ENCODE results near the gene CDH15.

Gene CDH15

GRCh38 chr16:89166696-89167424 lies 4.7 kb upstream of the CDH15 start:
- Histone ChIP-seq H3K4me2 (ENCODE audit: low read length) (no peak overlapping the region), H3K36me3 (ENCODE audit: insufficient read depth, low read length) (no peaks in the 10 kb centered on the region), H3K27me3 (ENCODE audit: insufficient read depth, low read length) (peaks cover 13% of the 10 kb centered on the region), H4K20me1 (ENCODE audit: insufficient read depth, low read length) (no peaks in the 10 kb centered on the region), H2AFZ (ENCODE audit: low read length) (no peak overlapping the region), H3K79me2 (ENCODE audit: insufficient read depth, low read length) (no peaks in the 10 kb centered on the region), H3K9me3 (ENCODE audit: low read length) (no peaks in the 10 kb centered on the region), H3K9me2 (ENCODE audit: low read depth, low read length) (no peaks in the 10 kb centered on the region), H3K4me3 (ENCODE audit: low read depth, low read length, poor library complexity, severe bottlenecking) (no peak overlapping the region), H3F3A (ENCODE audit: insufficient read depth, low read length) (no peaks in the 10 kb centered on the region; the same call in 1 of the 2 replicates), H3K9ac (ENCODE audit: low read length) (no peak overlapping the region), H3K4me1 (ENCODE audit: insufficient read depth, low read length, severe bottlenecking) (peaks cover 21% of the 10 kb centered on the region), H3K27ac (ENCODE audit: low read depth, low read length, poor library complexity, severe bottlenecking) (no peak overlapping the region)
- TF ChIP-seq CTCF (IDR thresholded peaks at IDR 0.05; ENCODE audit: low read length): no peak
- no peak for TF ChIP-seq EZH2 (IDR thresholded peaks at IDR 0.05; ENCODE audit: borderline replicate concordance, low read length)

DNA sequence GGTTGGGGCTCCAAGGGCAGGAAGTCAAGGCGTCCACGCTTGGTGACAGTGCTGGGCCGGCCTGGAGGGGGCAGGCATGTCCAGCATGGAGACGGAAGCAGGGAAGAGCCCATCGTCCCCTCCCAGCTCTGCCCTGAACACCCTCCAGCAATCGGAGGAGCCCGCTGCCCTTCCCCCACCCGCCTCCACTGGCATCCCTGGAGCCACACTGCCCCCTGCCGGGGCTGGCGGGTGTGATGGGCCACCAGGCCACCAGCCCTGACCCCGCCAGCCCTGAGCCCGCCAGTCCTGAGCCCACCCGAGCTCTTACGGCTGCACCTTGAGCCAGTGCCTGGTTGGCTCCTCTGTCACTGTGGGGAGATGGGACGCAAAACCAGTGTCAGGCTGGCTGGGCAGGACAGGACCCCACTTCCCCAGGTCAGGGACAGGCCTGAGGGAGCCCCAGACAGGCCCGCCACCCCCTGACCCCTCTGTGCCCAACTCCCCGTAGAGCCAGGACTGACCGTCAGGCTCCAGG lies 4.1 kb upstream of the CDH15 start:
- Histone ChIP-seq H3K9me3 (ENCODE audit: low read length) (no peaks in the 10 kb centered on the region), H3K27ac (ENCODE audit: low read depth, low read length, poor library complexity, severe bottlenecking) (no peak overlapping the region), H3K9ac (ENCODE audit: low read length) (no peak overlapping the region), H3K4me1 (ENCODE audit: insufficient read depth, low read length, severe bottlenecking) (peaks cover 16% of the 10 kb centered on the region), H3K4me3 (ENCODE audit: low read depth, low read length, poor library complexity, severe bottlenecking) (no peak overlapping the region), H4K20me1 (ENCODE audit: insufficient read depth, low read length) (no peaks in the 10 kb centered on the region), H3F3A (ENCODE audit: insufficient read depth, low read length) (no peaks in the 10 kb centered on the region; the same call in 1 of the 2 replicates), H3K9me2 (ENCODE audit: low read depth, low read length) (no peaks in the 10 kb centered on the region), H2AFZ (ENCODE audit: low read length) (no peak overlapping the region), H3K27me3 (ENCODE audit: insufficient read depth, low read length) (peaks cover 10% of the 10 kb centered on the region), H3K4me2 (ENCODE audit: low read length) (no peak overlapping the region), H3K36me3 (ENCODE audit: insufficient read depth, low read length) (no peaks in the 10 kb centered on the region), H3K79me2 (ENCODE audit: insufficient read depth, low read length) (no peaks in the 10 kb centered on the region)
- TF ChIP-seq EZH2 (IDR thresholded peaks at IDR 0.05; ENCODE audit: borderline replicate concordance, low read length) (no peak), CTCF (IDR thresholded peaks at IDR 0.05; ENCODE audit: low read length) (peak; percentile 94)

GRCh38 chr16:89168381-89169189 lies 3.0 kb upstream of the CDH15 start:
- no peak overlapping the region for H2AFZ ChIP-seq (ENCODE audit: low read length)
- H3K79me2 ChIP-seq (ENCODE audit: insufficient read depth, low read length): no peaks in the 10 kb centered on the region
- no peaks in the 10 kb centered on the region for H3K9me2 ChIP-seq (ENCODE audit: low read depth, low read length)
- no peak overlapping the region for H3K9ac ChIP-seq (ENCODE audit: low read length)
- no peak overlapping the region for H3K4me2 ChIP-seq (ENCODE audit: low read length)
- H3K9me3 ChIP-seq (ENCODE audit: low read length): no peaks in the 10 kb centered on the region
- no peak overlapping the region for H3K4me3 ChIP-seq (ENCODE audit: low read depth, low read length, poor library complexity, severe bottlenecking)
- H3K27me3 ChIP-seq (ENCODE audit: insufficient read depth, low read length): peaks cover 10% of the 10 kb centered on the region
- no peaks in the 10 kb centered on the region; the same call in 1 of the 2 replicates for H3F3A ChIP-seq (ENCODE audit: insufficient read depth, low read length)
- H3K27ac ChIP-seq (ENCODE audit: low read depth, low read length, poor library complexity, severe bottlenecking): no peak overlapping the region
- H4K20me1 ChIP-seq (ENCODE audit: insufficient read depth, low read length): no peaks in the 10 kb centered on the region
- H3K4me1 ChIP-seq (ENCODE audit: insufficient read depth, low read length, severe bottlenecking): peaks cover 15% of the 10 kb centered on the region
- TF ChIP-seq EZH2 (IDR thresholded peaks at IDR 0.05; ENCODE audit: borderline replicate concordance, low read length): no peak
- TF ChIP-seq CTCF (IDR thresholded peaks at IDR 0.05; ENCODE audit: low read length): peak; percentile 45; the same call in 1 of the 2 replicates
- H3K36me3 ChIP-seq (ENCODE audit: insufficient read depth, low read length): no peaks in the 10 kb centered on the region

Measured in OCI-LY1 (cell line).